Psoas muscle (tissue), 8 donors: ENCODE measurements around the gene LINC00237. TPM values are rescaled to one million over a fixed set of nuclear protein-coding genes. Genes with fewer than 3 reads are reported as not detected.

ENCODE experiments used
- ATAC-seq, 4 donors: fragments of 200-7000 bp; cut with Tn5 transposase; one replicate each; pipeline ENCODE4 v1.9.1; 2020; ENCODE audit warnings: moderate library complexity in 3 of 4, mild to moderate bottlenecking in 2 of 4
- DNase-seq, 2 donors: peaks; one replicate each; pipeline ENCODE4 v3.0.0-alpha.2; 2020
- H3K27ac ChIP-seq: fragments of 200-600 bp; one replicate; pipeline ENCODE4 v1.8.0; 2022
- H3K27me3 ChIP-seq, 3 donors: fragments of 200-600 bp in 1 of 3; one replicate each; pipeline versions ENCODE4 v1.6.1 to v1.8.0; 2013 to 2022; ENCODE audit warnings: low read length in 2 of 3, mild to moderate bottlenecking in 2 of 3, moderate library complexity in 1 of 3; ENCODE audit not compliant: insufficient read depth in 3 of 3
- H3K36me3 ChIP-seq, 2 donors: fragments of 200-600 bp in 1 of 2; one replicate each; pipeline versions ENCODE4 v1.6.1 to v1.8.0; 2013 to 2022; ENCODE audit warnings: low read depth in 1 of 2, mild to moderate bottlenecking in 1 of 2, moderate library complexity in 1 of 2; ENCODE audit not compliant: insufficient read depth in 1 of 2
- H3K4me1 ChIP-seq: fragments of 200-600 bp; one replicate; pipeline ENCODE4 v1.8.0; 2022
- H3K4me3 ChIP-seq: fragments of 200-600 bp; one replicate; pipeline ENCODE4 v1.8.0; 2022; ENCODE audit warnings: mild to moderate bottlenecking
- H3K9me3 ChIP-seq: fragments of 200-600 bp; one replicate; pipeline ENCODE4 v1.8.0; 2022
- CTCF ChIP-seq: fragments of 200-600 bp; IDR thresholded peaks from one replicate; pipeline ENCODE4 v1.8.0; 2022; ENCODE audit warnings: antibody characterized with exemption
- WGBS, 3 donors: extraction: QIAGEN DNeasy Blood & Tissue Kit; methylation state at CpG; one replicate each; pipeline versions ENCODE4 v1.1.6 to v1.1.7; 2013; 5-methylcytosine and 5-hydroxymethylcytosine counted together
- intact Hi-C, 2 donors: fragments of 100-400 bp; cut with DNase I; formaldehyde crosslinking; loops; one replicate each; pipeline versions ENCODE4 v1.11.0 to v1.14.2; 2022
- polyA plus RNA-seq, 3 donors: library from polyadenylated mRNA; stranded (reverse); fragments of 200-250 nt; gene quantifications; one replicate each; pipeline ENCODE4 v1.2.3, GENCODE V29; 2013
- total RNA-seq, 4 donors: library from RNA; stranded (reverse); fragmentation: NEBNext Ultra II Directional in 2 of 4; extraction: Animal tissue kit (Norgen Biotek cat#: 25700) in 2 of 4; gene quantifications; one replicate each; pipeline versions ENCODE4 v1.2.1 to v1.2.4, GENCODE V29; 2021 to 2023
- donor health status: healthy with polysubstance abuse.
- donor health status: DM: no; HTN: no; CAD: no; lungs with moderate emphysema.
- donor health status: Bipolar disorder and iron deficiency.
- donor health status: healthy.
- donor health status: DM: yes; HTN: yes; CAD: no.
- donor health status: DM: no; HTN: no; CAD: no.
- donor health status: DM: no; HTN: no; CAD: no.
- donor health status: DM: yes; HTN: yes; CAD: no.

LINC00237 gene
- total and polyA plus RNA-seq, 7 donors, result not detected

- Histone ChIP-seq H3K4me1 (no peaks in the 10 kb centered on the region), H3K9me3 (no peaks in the 10 kb centered on the region), H3K36me3 (no peaks in the 10 kb centered on the region), H3K27ac (no peak overlapping the region), H3K4me3 (no peak overlapping the region), H3K27me3 (peaks cover 0 to 3% (median 0%) of the 10 kb centered on the region in 3 donors)
- no peak for DNase-seq
- no peak for ATAC-seq
- TF ChIP-seq CTCF, result no peak
- intact Hi-C loops, result no loop called here
- WGBS, 3 donors, result 12 to 16% (median 12%) methylated on average over 10 of the region's 10 CpGs
Measured at GRCh38 chr20:21053002-21053762, 53.0 kb downstream of the LINC00237 start.

- DNase-seq (no peak), ATAC-seq (no peak)
- H3K27me3 ChIP-seq, result peaks cover 0 to 3% (median 0%) of the 10 kb centered on the region in 3 donors
- no peak overlapping the region for H3K4me3 ChIP-seq
- no peaks in the 10 kb centered on the region for H3K36me3 ChIP-seq
- no peaks in the 10 kb centered on the region for H3K4me1 ChIP-seq
- 77 to 80% (median 78%) methylated on average over 6 of the region's 6 CpGs for WGBS, 3 donors
- H3K9me3 ChIP-seq, result no peaks in the 10 kb centered on the region
- no peak for TF ChIP-seq CTCF
- H3K27ac ChIP-seq, result no peak overlapping the region
- intact Hi-C loops, result no loop called here
Measured at GRCh38 chr20:21052686-21053001, 53.5 kb downstream of the LINC00237 start.

- TF ChIP-seq CTCF, result no peak
- Histone ChIP-seq H3K27ac (no peak overlapping the region), H3K4me3 (no peak overlapping the region), H3K4me1 (no peaks in the 10 kb centered on the region), H3K9me3 (no peaks in the 10 kb centered on the region), H3K27me3 (peaks cover 0 to 3% (median 0%) of the 10 kb centered on the region in 3 donors), H3K36me3 (no peaks in the 10 kb centered on the region)
- WGBS, 3 donors, result 90 to 91% (median 90%) methylated on average over 5 of the region's 5 CpGs
- DNase-seq, result no peak
- ATAC-seq, result no peak
- intact Hi-C loops, result no loop called here
Measured at GRCh38 chr20:21052241-21052640, 53.9 kb downstream of the LINC00237 start.

- WGBS, 3 donors, result 86 to 89% (median 89%) methylated on average over 3 of the region's 3 CpGs
- DNase-seq (no peak), ATAC-seq (no peak)
- Histone ChIP-seq H3K4me1 (no peaks in the 10 kb centered on the region), H3K27ac (no peak overlapping the region), H3K4me3 (no peak overlapping the region), H3K36me3 (no peaks in the 10 kb centered on the region), H3K9me3 (no peaks in the 10 kb centered on the region), H3K27me3 (peaks cover 0 to 11% (median 2%) of the 10 kb centered on the region in 3 donors)
- TF ChIP-seq CTCF, result no peak
- intact Hi-C loops, result no loop called here
Measured at GRCh38 chr20:21050710-21051109, 55.4 kb downstream of the LINC00237 start.
